NB4 (cell line): ENCODE results near the gene CTNNA2.

Experiments
- POLR2A ChIP-seq: IDR thresholded peaks from 2 replicates; pipeline ENCODE4 v1.6.1; 2011; ENCODE audit warnings: mild to moderate bottlenecking; ENCODE audit not compliant: insufficient read length; ENCODE audit errors: extremely low read depth
- TF ChIP-seq, protein P1 (sequence below): IDR thresholded peaks from one replicate; pipeline ENCODE4 v1.5.1; 2012; ENCODE audit warnings: low read depth, low read length

DNA sequence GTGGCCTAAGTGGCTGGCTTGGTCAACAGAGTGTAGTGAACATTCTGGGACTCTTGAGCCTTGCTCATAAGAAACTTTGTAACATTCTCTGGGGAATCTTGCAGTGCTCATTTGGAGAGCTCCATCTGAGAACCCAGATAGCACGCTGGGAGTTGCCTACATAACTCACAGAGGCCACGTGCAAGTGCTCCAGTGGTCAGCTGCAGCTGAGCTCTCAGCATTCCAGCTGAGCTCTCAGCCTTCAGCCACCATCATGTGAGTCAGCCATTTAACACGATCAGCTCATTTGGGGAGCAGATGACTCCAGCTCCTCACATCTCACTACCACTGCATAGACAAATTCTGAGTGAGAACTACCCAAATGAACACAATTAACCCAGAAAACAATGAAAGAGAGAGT lies 25.5 kb upstream of the CTNNA2 start:
- TF ChIP-seq, protein P1, sequence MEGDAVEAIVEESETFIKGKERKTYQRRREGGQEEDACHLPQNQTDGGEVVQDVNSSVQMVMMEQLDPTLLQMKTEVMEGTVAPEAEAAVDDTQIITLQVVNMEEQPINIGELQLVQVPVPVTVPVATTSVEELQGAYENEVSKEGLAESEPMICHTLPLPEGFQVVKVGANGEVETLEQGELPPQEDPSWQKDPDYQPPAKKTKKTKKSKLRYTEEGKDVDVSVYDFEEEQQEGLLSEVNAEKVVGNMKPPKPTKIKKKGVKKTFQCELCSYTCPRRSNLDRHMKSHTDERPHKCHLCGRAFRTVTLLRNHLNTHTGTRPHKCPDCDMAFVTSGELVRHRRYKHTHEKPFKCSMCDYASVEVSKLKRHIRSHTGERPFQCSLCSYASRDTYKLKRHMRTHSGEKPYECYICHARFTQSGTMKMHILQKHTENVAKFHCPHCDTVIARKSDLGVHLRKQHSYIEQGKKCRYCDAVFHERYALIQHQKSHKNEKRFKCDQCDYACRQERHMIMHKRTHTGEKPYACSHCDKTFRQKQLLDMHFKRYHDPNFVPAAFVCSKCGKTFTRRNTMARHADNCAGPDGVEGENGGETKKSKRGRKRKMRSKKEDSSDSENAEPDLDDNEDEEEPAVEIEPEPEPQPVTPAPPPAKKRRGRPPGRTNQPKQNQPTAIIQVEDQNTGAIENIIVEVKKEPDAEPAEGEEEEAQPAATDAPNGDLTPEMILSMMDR = no peak
- TF ChIP-seq POLR2A = no peak
